GM12878 (cell line): ENCODE data around the gene USP46. TPM values are rescaled to one million over a fixed set of nuclear protein-coding genes. Genes with fewer than 3 reads are reported as not detected.

Experiments used
- ATAC-seq: fragments of 200-7000 bp; cut with Tn5 transposase; 3 replicates; pipeline ENCODE4 v1.9.1; 2020; ENCODE audit warnings: mild to moderate bottlenecking, moderate library complexity
- BruUV-seq: library from RNA; stranded (reverse); fragments of 400-500 nt; replicated peaks from 2 replicates; lab custom pipeline; 2021; lab: Mats Ljungman, UMichigan
- CTCF ChIA-PET: fragments of 300-600 bp; sonication (Branson Sonifier 250); formaldehyde crosslinking; extraction: SDS; loops from one replicate; lab custom pipeline; 2021; ENCODE audit warnings: inconsistent platforms; lab: Yijun Ruan, JAX
- POLR2A ChIA-PET: fragments of 350-600 bp; formaldehyde crosslinking; extraction: SDS; loops from one replicate; lab custom pipeline; 2021; ENCODE audit warnings: inconsistent platforms; lab: Charles Lee
- RAD21 ChIA-PET: fragments of 300-600 bp; sonication (Branson Sonifier 250); formaldehyde crosslinking; loops from one replicate; lab custom pipeline; 2023; ENCODE audit warnings: antibody characterized with exemption; ENCODE audit not compliant: unreplicated experiment; lab: Charles Lee
- SMC1A ChIA-PET: fragments of 300-600 bp; sonication (Branson Sonifier 250); formaldehyde crosslinking; loops from one replicate; lab custom pipeline; 2023; ENCODE audit not compliant: unreplicated experiment, uncharacterized antibody; lab: Charles Lee
- DNase-seq: peaks from one replicate; pipeline ENCODE4 v3.0.0-alpha.2; 2011; ENCODE audit warnings: low read depth, low spot score
- FAIRE-seq: peaks from 3 replicates; lab custom pipeline; 2011; peaks lifted over from hg19 to GRCh38; lab: Jason Lieb, UNC
- H2AFZ ChIP-seq: 2 replicates; pipeline ENCODE4 v1.6.0; 2011; ENCODE audit warnings: low read depth, low read length, control low read depth; ENCODE audit not compliant: control insufficient read depth
- H3K27ac ChIP-seq: 2 replicates; pipeline ENCODE4 v1.5.1; 2011; ENCODE audit warnings: control low read depth; ENCODE audit not compliant: control insufficient read depth, insufficient read depth
- H3K27me3 ChIP-seq, 2 experiments: replicated peaks in 1 of 2; 2 replicates each; pipeline versions ENCODE4 v1.6.0 to v1.6.1; 2011; ENCODE audit warnings: low read length in 1 of 2; ENCODE audit not compliant: control insufficient read depth in 2 of 2, insufficient read depth in 2 of 2
- H3K36me3 ChIP-seq, 2 experiments: 2 replicates each; pipeline ENCODE4 v1.5.1; 2011; ENCODE audit warnings: low read length in 1 of 2; ENCODE audit not compliant: control insufficient read depth in 2 of 2, insufficient read depth in 2 of 2
- H3K4me1 ChIP-seq: 2 replicates; pipeline ENCODE4 v1.6.1; 2011; ENCODE audit warnings: mild to moderate bottlenecking, low read length, moderate library complexity, mixed read lengths; ENCODE audit not compliant: control insufficient read depth, insufficient read depth
- H3K4me2 ChIP-seq: 2 replicates; pipeline ENCODE4 v1.6.0; 2011; ENCODE audit warnings: control low read depth; ENCODE audit not compliant: control insufficient read depth, insufficient read depth
- H3K4me3 ChIP-seq: fragments of 200-600 bp; sonication (generic); 2 replicates; pipeline ENCODE4 v1.5.1; 2016
- H3K79me2 ChIP-seq: 2 replicates; pipeline ENCODE4 v1.6.0; 2011; ENCODE audit warnings: low read length; ENCODE audit not compliant: control insufficient read depth, insufficient read depth
- H3K9ac ChIP-seq: 2 replicates; pipeline ENCODE4 v1.8.0; 2011; ENCODE audit warnings: low read length, control low read depth, mixed read lengths; ENCODE audit not compliant: control insufficient read depth, insufficient read depth
- H3K9me3 ChIP-seq: replicated peaks from 3 replicates; pipeline ENCODE4 v1.5.1; 2011; ENCODE audit warnings: mild to moderate bottlenecking, low read length; ENCODE audit not compliant: control insufficient read depth, insufficient read depth
- H4K20me1 ChIP-seq: 2 replicates; pipeline ENCODE4 v1.6.0; 2011; ENCODE audit not compliant: control insufficient read depth, insufficient read depth
- CTCF ChIP-seq, 3 experiments: IDR thresholded peaks in 2 of 3; conservative IDR thresholded peaks in 1 of 3; 2 replicates each; pipeline ENCODE4 v1.5.1; 2011; ENCODE audit warnings: low read depth in 3 of 3, low read length in 3 of 3, mild to moderate bottlenecking in 3 of 3, control low read depth in 2 of 3, moderate library complexity in 2 of 3, inconsistent platforms in 1 of 3, mixed read lengths in 1 of 3; ENCODE audit not compliant: control insufficient read depth in 2 of 3, insufficient read depth in 1 of 3; ENCODE audit errors: extremely low read depth in 1 of 3
- RAD21 ChIP-seq: IDR thresholded peaks from 2 replicates; pipeline ENCODE4 v1.6.1; 2011; ENCODE audit warnings: mild to moderate bottlenecking, low read depth, low read length, moderate library complexity; ENCODE audit not compliant: insufficient read depth
- RELB ChIP-seq: fragments of 450-650 bp; IDR thresholded peaks from 2 replicates; pipeline ENCODE4 v1.6.1; 2017; ENCODE audit warnings: low read depth, mild to moderate bottlenecking, moderate library complexity
- SMC3 ChIP-seq: IDR thresholded peaks from 2 replicates; pipeline ENCODE4 v1.6.1; 2011; ENCODE audit warnings: low read length, improper control_type of control experiment, borderline replicate concordance
- WGBS: methylation state at CpG from one replicate; pipeline ENCODE4 v1.1.6; 2016; ENCODE audit warnings: low lambda C conversion rate; ENCODE audit not compliant: insufficient replicate concordance, insufficient coverage; ENCODE audit errors: missing lambda C conversion rate; 5-methylcytosine and 5-hydroxymethylcytosine counted together
- in situ Hi-C: fragments of 300-500 bp; cut with MboI; formaldehyde crosslinking; loops from 9 replicates; pipeline ENCODE4 v1.14.3; 2018; ENCODE audit warnings: mixed read lengths
- intact Hi-C: fragments of 100-400 bp; cut with micrococcal nuclease; formaldehyde crosslinking; loops from one replicate; pipeline ENCODE4 v1.14.2; 2022; ENCODE audit not compliant: unreplicated experiment
- polyA plus RNA-seq, 11 experiments: library from polyadenylated mRNA; depleted of rRNA in 4 of 11; unstranded in 6 of 11; stranded (reverse) in 5 of 11; fragments of >200 nt; fragmentation: Nextera tagmentation in 4 of 11; fragmentation: Illumina TruSeq in 1 of 11; extraction: Ambion mirVana in 4 of 11; extraction: Trizol in 1 of 11; gene quantifications; 1 replicate in 1 of 11; 2 replicates in 10 of 11; pipeline versions ENCODE4 v1.2.1 to v1.2.3, GENCODE V29; 2011 to 2016; ENCODE audit warnings: inconsistent platforms in 2 of 11, missing spikeins in 2 of 11, low read depth in 1 of 11
- total RNA-seq, 4 experiments: library from RNA; depleted of rRNA in 3 of 4; stranded (reverse); fragments of >200 nt in 3 of 4; fragmentation: Illumina TruSeq in 1 of 4; extraction: Trizol in 1 of 4; gene quantifications; 2 replicates each; pipeline versions ENCODE4 v1.2.1 to v1.2.3, GENCODE V29; 2013 to 2021

USP46 gene
- total and polyA plus RNA-seq, 10 of the 15 experiments (the other 5 are each of a cell fraction or from before 2014, with no cell fraction given), result 5.3 to 20.1 (median 12.0) TPM

GRCh38 chr4:52665592-52665991, 6.5 kb upstream of the USP46 start:
- Histone ChIP-seq H4K20me1 (no peaks in the 10 kb centered on the region), H3K4me1 (0 out of 2 replicates have a peak, but pooled peaks cover 2% of the 10 kb centered on the region), H3K36me3 (no peaks in the 10 kb centered on the region; a peak in 1 of 4 replicates), H3K9ac (no peak overlapping the region), H3K4me2 (no peak overlapping the region), H3K27me3 (no peaks in the 10 kb centered on the region), H3K27ac (no peak overlapping the region), H3K9me3 (no peaks in the 10 kb centered on the region; the same call in 1 of the 3 replicates), H2AFZ (no peak overlapping the region), H3K79me2 (no peaks in the 10 kb centered on the region), H3K4me3 (no peak overlapping the region)
- ATAC-seq (peak; percentile 94), DNase-seq (no peak), FAIRE-seq (no peak)
- in situ Hi-C loops (loop anchor here (5.0 kb wide), 1 partner anchor 118 kb away; no protein-coding TSS in a partner anchor), intact Hi-C loops (loop anchor here (1.0 to 2.0 kb wide), 5 partner anchors 77 to 1569 kb away; no protein-coding TSS in a partner anchor)
- ChIA-PET SMC1A (interaction anchor here (1.0 to 6.2 kb wide), 10 partner anchors 27 to 319 kb away, joined by 3 to 52 read pairs (median 4); no protein-coding TSS in a partner anchor), POLR2A (no interaction called here), CTCF (interaction anchor here (0.9 to 4.4 kb wide), 13 partner anchors 10 to 818 kb away, joined by 3 to 50 read pairs (median 4); no protein-coding TSS in a partner anchor), RAD21 (interaction anchor here (0.7 to 3.0 kb wide), 7 partner anchors 74 to 317 kb away, joined by 3 to 25 read pairs (median 4); no protein-coding TSS in a partner anchor)
- BruUV-seq, result no TSS peak
- TF ChIP-seq SMC3 (peak; percentile 81; the same call in 1 of the 2 replicates), RAD21 (peak; percentile 87), RELB (no peak), CTCF (IDR thresholded peaks at IDR 0.05 in 2 of 3, conservative IDR thresholded peaks at IDR 0.05 in 1 of 3; ENCODE audit: control insufficient read depth in 2 of 3, extremely low read depth in 1 of 3, insufficient read depth in 1 of 3, low read depth in 3 of 3, low read length in 3 of 3) (peak; percentile 50 to 76 (median 52); a peak in 5 of 6 replicates)
- 2% methylated on average over 2 of the region's 2 CpGs for WGBS
